Fibroblast of lung (primary cell): ENCODE results near the gene PACSIN1. TPM values are rescaled to one million over a fixed set of nuclear protein-coding genes. Genes with fewer than 3 reads are reported as not detected.

Experiments
- DNase-seq, 2 donors: peaks; one replicate each; pipeline versions ENCODE4 v3.0.0 to v3.0.0-alpha.2; 2010; ENCODE audit warnings: low read depth in 2 of 2
- H2AFZ ChIP-seq: 2 replicates; pipeline ENCODE4 v1.5.1; 2012; ENCODE audit warnings: low read length, control low read depth, inconsistent platforms
- H3K27ac ChIP-seq: 2 replicates; pipeline ENCODE4 v1.5.1; 2011; ENCODE audit warnings: low read length, control low read depth; ENCODE audit not compliant: insufficient read depth
- H3K27me3 ChIP-seq: 2 replicates; pipeline ENCODE4 v1.5.1; 2011; ENCODE audit warnings: mild to moderate bottlenecking, low read length; ENCODE audit not compliant: control insufficient read depth, insufficient read depth
- H3K36me3 ChIP-seq: 2 replicates; pipeline ENCODE4 v1.5.1; 2011; ENCODE audit warnings: low read length; ENCODE audit not compliant: control insufficient read depth, insufficient read depth
- H3K4me1 ChIP-seq: 2 replicates; pipeline ENCODE4 v1.5.1; 2011; ENCODE audit warnings: low read length; ENCODE audit not compliant: control insufficient read depth, insufficient read depth; ENCODE audit errors: extremely low read depth
- H3K4me2 ChIP-seq: 2 replicates; pipeline ENCODE4 v1.5.1; 2011; ENCODE audit warnings: low read length, control low read depth; ENCODE audit not compliant: insufficient read depth; ENCODE audit errors: extremely low read depth
- H3K4me3 ChIP-seq, 4 experiments: fragments of 200-600 bp in 1 of 4; sonication (generic) in 1 of 4; replicated peaks in 1 of 4; 2 replicates each; pipeline ENCODE4 v1.5.1; 2011 to 2016; ENCODE audit warnings: low read length in 4 of 4, low read depth in 3 of 4, mild to moderate bottlenecking in 3 of 4, control low read depth in 2 of 4, inconsistent platforms in 1 of 4, mixed read lengths in 1 of 4; ENCODE audit not compliant: insufficient read depth in 1 of 4; ENCODE audit errors: control extremely low read depth in 1 of 4
- H3K79me2 ChIP-seq: 2 replicates; pipeline ENCODE4 v1.5.1; 2012; ENCODE audit warnings: mild to moderate bottlenecking, low read length, inconsistent platforms; ENCODE audit not compliant: control insufficient read depth, insufficient read depth
- H3K9ac ChIP-seq: 2 replicates; pipeline ENCODE4 v1.5.1; 2011; ENCODE audit warnings: mild to moderate bottlenecking, low read length, control low read depth; ENCODE audit not compliant: insufficient read depth
- H3K9me3 ChIP-seq: 2 replicates; pipeline ENCODE4 v1.5.1; 2012; ENCODE audit warnings: low read depth, low read length; ENCODE audit not compliant: control insufficient read depth, insufficient read depth
- H4K20me1 ChIP-seq: 2 replicates; pipeline ENCODE4 v1.5.1; 2011; ENCODE audit warnings: low read length; ENCODE audit not compliant: control insufficient read depth, insufficient read depth; ENCODE audit errors: extremely low read depth
- EZH2 ChIP-seq: IDR thresholded peaks from 2 replicates; pipeline ENCODE4 v1.5.1; 2012; ENCODE audit warnings: low read length, control low read depth, mild to moderate bottlenecking; ENCODE audit errors: missing control alignments
- polyA plus RNA-seq, 2 donors: library from polyadenylated mRNA; depleted of rRNA in 1 of 2; stranded (reverse) in 1 of 2; unstranded in 1 of 2; fragments of >200 nt; gene quantifications; 2 replicates each; pipeline ENCODE4 v1.2.1, GENCODE V29; 2011 to 2012; ENCODE audit warnings: missing spikeins in 1 of 2
- total RNA-seq: library from RNA; depleted of rRNA; stranded (reverse); fragments of >200 nt; gene quantifications from 2 replicates; pipeline ENCODE4 v1.2.1, GENCODE V29; 2014
- TF ChIP-seq, protein P1 (sequence below), 2 donors: IDR thresholded peaks in 1 of 2; conservative IDR thresholded peaks in 1 of 2; 1 replicate in 1 of 2; 2 replicates in 1 of 2; pipeline ENCODE4 v1.5.1; 2011 to 2012; ENCODE audit warnings: low read length in 2 of 2, control low read depth in 1 of 2, inconsistent platforms in 1 of 2, low read depth in 1 of 2, mild to moderate bottlenecking in 1 of 2

PACSIN1 gene
- total and polyA plus RNA-seq, 2 donors (not counting 1 experiment from before 2014, with no cell fraction given) = under 0.01 TPM; not detected in 1

GRCh38 chr6:34513646-34514045 lies 47.8 kb downstream of the PACSIN1 start:
- no peak overlapping the region for H3K27ac ChIP-seq
- H3K79me2 ChIP-seq = no peaks in the 10 kb centered on the region
- H3K27me3 ChIP-seq = peaks cover 28% of the 10 kb centered on the region
- H3K9me3 ChIP-seq = no peaks in the 10 kb centered on the region
- no peaks in the 10 kb centered on the region for H4K20me1 ChIP-seq
- H3K4me1 ChIP-seq = no peaks in the 10 kb centered on the region
- no peak overlapping the region for H3K9ac ChIP-seq
- H3K4me2 ChIP-seq = no peak overlapping the region
- no peak for DNase-seq
- no peak overlapping the region for H2AFZ ChIP-seq
- H3K4me3 ChIP-seq = no peak overlapping the region
- TF ChIP-seq, protein P1, sequence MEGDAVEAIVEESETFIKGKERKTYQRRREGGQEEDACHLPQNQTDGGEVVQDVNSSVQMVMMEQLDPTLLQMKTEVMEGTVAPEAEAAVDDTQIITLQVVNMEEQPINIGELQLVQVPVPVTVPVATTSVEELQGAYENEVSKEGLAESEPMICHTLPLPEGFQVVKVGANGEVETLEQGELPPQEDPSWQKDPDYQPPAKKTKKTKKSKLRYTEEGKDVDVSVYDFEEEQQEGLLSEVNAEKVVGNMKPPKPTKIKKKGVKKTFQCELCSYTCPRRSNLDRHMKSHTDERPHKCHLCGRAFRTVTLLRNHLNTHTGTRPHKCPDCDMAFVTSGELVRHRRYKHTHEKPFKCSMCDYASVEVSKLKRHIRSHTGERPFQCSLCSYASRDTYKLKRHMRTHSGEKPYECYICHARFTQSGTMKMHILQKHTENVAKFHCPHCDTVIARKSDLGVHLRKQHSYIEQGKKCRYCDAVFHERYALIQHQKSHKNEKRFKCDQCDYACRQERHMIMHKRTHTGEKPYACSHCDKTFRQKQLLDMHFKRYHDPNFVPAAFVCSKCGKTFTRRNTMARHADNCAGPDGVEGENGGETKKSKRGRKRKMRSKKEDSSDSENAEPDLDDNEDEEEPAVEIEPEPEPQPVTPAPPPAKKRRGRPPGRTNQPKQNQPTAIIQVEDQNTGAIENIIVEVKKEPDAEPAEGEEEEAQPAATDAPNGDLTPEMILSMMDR (conservative IDR thresholded peaks at IDR 0.05 in 1 of 2, IDR thresholded peaks at IDR 0.05 in 1 of 2; ENCODE audit: low read depth in 1 of 2, low read length in 2 of 2) = no peak
- no peak for TF ChIP-seq EZH2
- no peaks in the 10 kb centered on the region for H3K36me3 ChIP-seq

DNA sequence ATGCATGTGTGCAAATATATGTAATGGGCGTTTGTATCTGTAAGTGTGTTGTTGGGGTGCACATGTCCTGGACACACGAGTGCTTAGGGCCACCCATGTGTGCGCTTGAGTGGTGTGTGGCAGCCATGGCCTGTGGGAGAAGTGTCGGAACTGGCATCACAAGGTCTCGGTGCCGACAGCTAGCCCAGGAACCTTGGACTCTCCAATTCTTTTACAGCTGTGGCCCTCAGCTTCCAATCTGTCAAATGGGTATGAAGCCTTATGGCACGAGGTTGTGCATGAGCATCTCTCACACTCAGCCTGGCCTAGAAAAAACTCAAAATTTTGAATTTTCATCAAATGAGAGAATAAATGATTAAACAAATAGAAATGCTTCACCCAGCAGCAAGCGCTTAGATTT lies 48.2 kb downstream of the PACSIN1 start:
- H3K4me1 ChIP-seq = no peaks in the 10 kb centered on the region
- no peaks in the 10 kb centered on the region for H3K36me3 ChIP-seq
- H3K9ac ChIP-seq = no peak overlapping the region
- H3K79me2 ChIP-seq = no peaks in the 10 kb centered on the region
- no peak for TF ChIP-seq EZH2
- TF ChIP-seq, protein P1 (conservative IDR thresholded peaks at IDR 0.05 in 1 of 2, IDR thresholded peaks at IDR 0.05 in 1 of 2; ENCODE audit: low read depth in 1 of 2, low read length in 2 of 2) = no peak
- H3K9me3 ChIP-seq = no peaks in the 10 kb centered on the region
- no peak overlapping the region for H3K27ac ChIP-seq
- no peak overlapping the region for H3K4me2 ChIP-seq
- no peak overlapping the region for H3K4me3 ChIP-seq
- no peak overlapping the region for H2AFZ ChIP-seq
- H3K27me3 ChIP-seq = peaks cover 28% of the 10 kb centered on the region
- no peaks in the 10 kb centered on the region for H4K20me1 ChIP-seq
- no peak for DNase-seq

DNA sequence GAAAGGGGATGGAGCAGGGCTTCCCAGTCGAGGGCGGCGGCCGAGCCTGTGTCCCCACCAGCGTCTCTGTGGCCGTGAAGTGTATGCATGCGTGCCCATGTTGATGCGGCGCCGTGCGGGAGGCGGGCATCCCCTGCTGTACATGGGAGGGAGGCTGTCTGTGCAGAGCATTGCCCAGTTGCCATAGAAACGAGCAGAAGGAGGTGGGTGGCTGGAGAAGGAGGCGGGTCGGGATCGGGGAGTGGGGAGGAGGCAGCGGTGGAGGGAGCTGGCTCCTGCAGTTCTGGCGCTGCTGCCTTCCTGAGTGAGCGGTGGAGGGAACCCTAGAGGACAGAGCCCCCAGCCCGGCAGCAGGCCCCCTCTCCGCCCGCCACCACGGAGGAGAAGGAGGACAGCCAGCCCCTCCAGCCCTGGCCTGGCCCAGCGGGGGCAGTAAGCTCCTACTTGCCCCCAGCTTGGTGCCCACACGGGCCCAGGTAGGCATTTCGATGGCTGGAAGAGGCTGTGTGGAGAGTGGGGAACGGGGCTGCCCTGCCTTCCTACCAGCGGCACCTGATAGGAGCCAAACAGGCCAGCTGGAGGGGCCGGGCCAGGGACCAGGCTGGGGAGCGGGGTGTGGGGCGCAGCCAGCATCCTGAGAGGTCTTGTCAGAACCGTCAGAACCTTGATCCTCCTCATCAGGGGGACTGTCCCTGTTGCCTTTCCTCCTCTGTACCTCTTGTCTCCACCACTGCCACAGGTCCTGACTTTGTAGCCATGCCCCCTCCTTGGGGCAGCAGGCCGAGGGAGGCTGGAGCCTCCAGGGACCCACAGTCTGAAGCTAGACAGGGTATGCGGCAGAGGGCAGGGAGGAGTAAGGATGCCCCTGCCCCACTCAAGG lies 49.0 kb downstream of the PACSIN1 start:
- no peaks in the 10 kb centered on the region for H3K36me3 ChIP-seq
- no peaks in the 10 kb centered on the region for H3K9me3 ChIP-seq
- no peak overlapping the region for H2AFZ ChIP-seq
- H3K4me2 ChIP-seq = no peak overlapping the region
- peak; percentile 70 to 77 for DNase-seq
- H3K4me3 ChIP-seq = no peak overlapping the region
- TF ChIP-seq EZH2 = peak; percentile 23
- TF ChIP-seq, protein P1 (conservative IDR thresholded peaks at IDR 0.05 in 1 of 2, IDR thresholded peaks at IDR 0.05 in 1 of 2; ENCODE audit: low read depth in 1 of 2, low read length in 2 of 2) = peak in 1 of 2 donors; percentile 47
- no peaks in the 10 kb centered on the region for H3K79me2 ChIP-seq
- no peaks in the 10 kb centered on the region for H3K4me1 ChIP-seq
- no peaks in the 10 kb centered on the region for H4K20me1 ChIP-seq
- H3K27me3 ChIP-seq = peaks cover 28% of the 10 kb centered on the region
- no peak overlapping the region for H3K9ac ChIP-seq
- H3K27ac ChIP-seq = no peak overlapping the region
